GM18909 (cell line): ENCODE data around the gene CHKA.
"Not testable (repeated sequence)": the region's sequence is repeated elsewhere in the genome, so short reads cannot be mapped to it uniquely, and the experiment has no call there.

Experiments used
- ATAC-seq: cut with Tn5 transposase; IDR thresholded peaks from one replicate; pipeline ENCODE4 v1.9.1; 2021; ENCODE audit warnings: mild to moderate bottlenecking; ENCODE audit not compliant: unreplicated experiment, poor library complexity

CHKA gene

GRCh38 chr11:68117853-68118470 is 3.2 kb downstream of the CHKA start:
- no peak for ATAC-seq

- ATAC-seq, result no peak
Observed at GRCh38 chr11:68116974-68117373, 4.2 kb downstream of the CHKA start.

GRCh38 chr11:68116126-68116525 is 5.1 kb downstream of the CHKA start:
- no peak for ATAC-seq

GRCh38 chr11:68115285-68115684 is 5.9 kb downstream of the CHKA start:
- ATAC-seq, result no peak

- no peak for ATAC-seq
Observed at GRCh38 chr11:68113986-68114385, 7.2 kb downstream of the CHKA start.

- no peak for ATAC-seq
Observed at GRCh38 chr11:68107689-68108088, 13.5 kb downstream of the CHKA start.

GRCh38 chr11:68106165-68106940 is 14.8 kb downstream of the CHKA start:
- no peak for ATAC-seq

GRCh38 chr11:68099474-68100405 is 21.4 kb downstream of the CHKA start:
- no peak for ATAC-seq

- no peak for ATAC-seq
Observed at GRCh38 chr11:68099057-68099456, 22.1 kb downstream of the CHKA start.

GRCh38 chr11:68096962-68097361 is 24.2 kb downstream of the CHKA start:
- no peak for ATAC-seq

GRCh38 chr11:68093565-68093964 is 27.6 kb downstream of the CHKA start:
- ATAC-seq, result no peak

GRCh38 chr11:68092946-68093345 is 28.2 kb downstream of the CHKA start:
- ATAC-seq, result not testable (repeated sequence)

GRCh38 chr11:68092411-68092810 is 28.8 kb downstream of the CHKA start:
- ATAC-seq, result no peak

- no peak for ATAC-seq
Observed at GRCh38 chr11:68090706-68091105, 30.5 kb downstream of the CHKA start.

- no peak for ATAC-seq
Observed at GRCh38 chr11:68090287-68090686, 30.9 kb downstream of the CHKA start.

- ATAC-seq, result no peak
Observed at GRCh38 chr11:68089679-68090078, 31.5 kb downstream of the CHKA start.

- no peak for ATAC-seq
Observed at GRCh38 chr11:68083517-68083916, 37.7 kb downstream of the CHKA start.

GRCh38 chr11:68082481-68082880 is 38.7 kb downstream of the CHKA start:
- no peak for ATAC-seq

- no peak for ATAC-seq
Observed at GRCh38 chr11:68081691-68082090, 39.5 kb downstream of the CHKA start.

- no peak for ATAC-seq
Observed at GRCh38 chr11:68080860-68081259, 40.3 kb downstream of the CHKA start.
